GM12892 (cell line): ENCODE results near the gene BRCA1.
"Not testable (repeated sequence)": the region's sequence is repeated elsewhere in the genome, so short reads cannot be mapped to it uniquely, and the experiment has no call there.

Experiments used
- DNase-seq: peaks from one replicate; pipeline ENCODE4 v3.0.0; 2011; ENCODE audit not compliant: insufficient read length
- FAIRE-seq: peaks from 2 replicates; lab custom pipeline; 2011; peaks lifted over from hg19 to GRCh38; lab: Jason Lieb, UNC
- POLR2A ChIP-seq: IDR thresholded peaks from 2 replicates; pipeline ENCODE4 v1.6.1; 2011; ENCODE audit warnings: low read depth, low read length, control low read depth
- POLR2AphosphoS5 ChIP-seq: IDR thresholded peaks from 2 replicates; pipeline ENCODE4 v1.6.1; 2011; ENCODE audit warnings: low read depth, low read length, control low read depth
- TAF1 ChIP-seq: IDR thresholded peaks from 2 replicates; pipeline ENCODE4 v1.6.1; 2011; ENCODE audit warnings: low read depth, mild to moderate bottlenecking, control low read depth, low read length, borderline replicate concordance

The BRCA1 gene

DNA sequence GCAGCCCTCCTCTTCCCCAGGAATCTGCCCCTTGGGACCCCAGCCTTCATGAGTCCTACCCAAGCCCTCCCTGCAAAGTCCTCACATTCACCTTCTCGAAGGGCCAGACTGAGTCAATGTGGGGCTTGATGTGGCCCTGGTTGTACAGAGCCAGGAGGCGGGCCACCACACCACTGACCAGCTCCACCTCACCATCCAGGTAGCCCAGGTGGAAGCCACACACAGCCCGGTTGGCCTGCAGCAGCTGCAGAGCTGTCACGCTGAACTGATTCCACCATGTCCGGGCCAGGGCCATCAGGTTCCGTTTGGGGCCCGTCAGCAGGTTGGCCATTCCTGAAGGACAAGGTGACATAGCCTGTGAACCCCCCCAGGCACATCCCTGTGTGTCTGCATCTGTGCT, 108.9 kb downstream of the BRCA1 start:
- DNase-seq, result no peak
- peak; percentile 74 for TF ChIP-seq POLR2AphosphoS5
- no peak for TF ChIP-seq POLR2A
- no peak for TF ChIP-seq TAF1
- no peak for FAIRE-seq

GRCh38 chr17:43015579-43015978, 109.6 kb downstream of the BRCA1 start:
- no peak for FAIRE-seq
- DNase-seq, result no peak
- TF ChIP-seq POLR2AphosphoS5 (no peak), POLR2A (no peak), TAF1 (no peak)

GRCh38 chr17:43014649-43015542, 110.3 kb downstream of the BRCA1 start:
- FAIRE-seq (no peak), DNase-seq (no peak)
- no peak; the same call in 1 of the 2 replicates for TF ChIP-seq POLR2A
- TF ChIP-seq TAF1, result no peak
- TF ChIP-seq POLR2AphosphoS5, result no peak

- DNase-seq (no peak), FAIRE-seq (no peak)
- TF ChIP-seq POLR2A, result no peak
- no peak for TF ChIP-seq POLR2AphosphoS5
- TF ChIP-seq TAF1, result no peak
Observed at GRCh38 chr17:43014020-43014648, 111.0 kb downstream of the BRCA1 start.

DNA sequence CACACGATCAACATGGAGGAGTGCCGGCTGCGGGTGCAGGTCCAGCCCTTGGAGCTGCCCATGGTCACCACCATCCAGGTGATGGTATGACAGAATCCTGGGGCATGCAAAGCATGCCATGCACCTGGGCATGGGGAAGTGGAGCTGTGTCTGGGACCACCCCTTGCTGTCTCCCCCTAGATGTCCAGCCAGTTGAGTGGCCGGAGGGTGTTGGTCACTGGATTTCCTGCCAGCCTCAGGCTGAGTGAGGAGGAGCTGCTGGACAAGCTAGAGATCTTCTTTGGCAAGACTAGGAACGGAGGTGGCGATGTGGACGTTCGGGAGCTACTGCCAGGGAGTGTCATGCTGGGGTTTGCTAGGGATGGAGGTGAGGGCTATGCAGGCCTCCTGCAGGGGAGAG, 111.9 kb downstream of the BRCA1 start:
- no peak for DNase-seq
- no peak for FAIRE-seq
- no peak for TF ChIP-seq TAF1
- no peak for TF ChIP-seq POLR2AphosphoS5
- no peak for TF ChIP-seq POLR2A

DNA sequence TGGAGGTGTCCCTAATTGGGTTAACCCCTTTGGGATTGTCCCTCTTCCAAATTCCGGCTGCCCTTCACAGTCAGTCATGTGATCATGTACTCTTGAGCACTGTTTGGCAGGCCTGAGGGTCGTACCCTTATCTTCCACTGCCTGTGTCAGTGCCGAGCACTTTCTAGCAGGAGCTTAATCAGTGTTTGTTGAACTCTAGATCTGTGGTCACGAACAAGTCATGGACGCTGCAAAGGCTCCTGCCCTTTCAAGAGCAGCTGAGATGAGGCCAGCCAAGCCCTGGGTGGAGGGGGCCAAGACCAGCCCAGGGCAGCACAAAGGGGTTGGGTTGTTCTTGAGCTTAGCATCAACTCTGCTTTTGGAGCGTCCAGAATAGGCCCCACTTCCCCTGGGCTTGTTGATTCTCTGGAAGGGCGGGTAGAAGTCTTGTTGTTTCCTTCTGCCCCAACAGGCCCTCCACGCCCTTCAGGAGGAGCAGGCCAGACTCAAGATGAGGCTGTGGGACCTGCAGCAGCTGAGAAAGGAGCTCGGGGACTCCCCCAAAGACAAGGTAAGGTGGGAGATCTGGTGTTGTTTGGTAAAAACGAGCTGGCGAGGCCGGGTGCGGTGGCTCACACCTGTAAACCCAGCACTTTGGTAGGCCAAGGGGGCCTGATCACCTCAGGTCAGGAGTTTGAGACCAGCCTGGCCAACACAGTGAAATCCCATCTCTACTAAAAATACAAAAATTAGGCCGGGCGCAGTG, 113.3 kb downstream of the BRCA1 start:
- FAIRE-seq (no peak), DNase-seq (no peak)
- TF ChIP-seq TAF1, result no peak
- TF ChIP-seq POLR2A, result no peak
- TF ChIP-seq POLR2AphosphoS5, result no peak

GRCh38 chr17:43010667-43011308, 114.4 kb downstream of the BRCA1 start:
- DNase-seq (no peak), FAIRE-seq (no peak)
- TF ChIP-seq POLR2AphosphoS5 (no peak), POLR2A (no peak), TAF1 (no peak)

GRCh38 chr17:43006639-43007551, 118.3 kb downstream of the BRCA1 start, which contains the start of gene IFI35:
TSS of gene IFI35 (plus strand) at chr17:43006784. CDS start at chr17:43006948, 164 bp downstream.
- FAIRE-seq, result peak; percentile 88
- DNase-seq, result peak; percentile 86
- peak; percentile 81 for TF ChIP-seq POLR2A
- peak; percentile 66; the same call in 1 of the 2 replicates for TF ChIP-seq TAF1
- peak; percentile 75 for TF ChIP-seq POLR2AphosphoS5

GRCh38 chr17:43003542-43004172, 121.5 kb downstream of the BRCA1 start:
- FAIRE-seq (no peak), DNase-seq (no peak)
- TF ChIP-seq TAF1 (no peak), POLR2AphosphoS5 (peak; percentile 16; the same call in 1 of the 2 replicates), POLR2A (peak; percentile 68)

GRCh38 chr17:43000894-43001293, 124.3 kb downstream of the BRCA1 start:
- FAIRE-seq, DNase-seq: not testable (repeated sequence)
